ENCODE data around the gene ZNF394. TPM values are rescaled to one million over a fixed set of nuclear protein-coding genes. Genes with fewer than 3 reads are reported as not detected.

ZNF394 gene
- total RNA-seq, 1 donor from 2014 or later = 39.8 TPM

- no peak for DNase-seq (ENCODE audit: low spot score)
These were observed 6.3 kb downstream of the ZNF394 start for GRCh38 chr7:99493823-99494222.

- DNase-seq (ENCODE audit: low spot score) = no peak
These were observed 9.2 kb downstream of the ZNF394 start for GRCh38 chr7:99490878-99491277.

- no peak for DNase-seq (ENCODE audit: low spot score)
These were observed 10.8 kb downstream of the ZNF394 start for GRCh38 chr7:99489235-99489634.

- DNase-seq (ENCODE audit: low spot score) = no peak
These were observed 15.0 kb downstream of the ZNF394 start for GRCh38 chr7:99485094-99485493.

GRCh38 chr7:99478464-99479440 lies 21.3 kb downstream of the ZNF394 start:
- no peak for DNase-seq (ENCODE audit: low spot score)

- DNase-seq (ENCODE audit: low spot score) = no peak
These were observed 24.0 kb downstream of the ZNF394 start for GRCh38 chr7:99476107-99476506.

GRCh38 chr7:99473315-99473596 lies 26.8 kb downstream of the ZNF394 start:
- DNase-seq (ENCODE audit: low spot score) = no peak

GRCh38 chr7:99472561-99473314 lies 27.3 kb downstream of the ZNF394 start, which contains the start of gene ZNF789:
ZNF789 (plus strand) TSS chr7:99472890; CDS start chr7:99476457, 3,567 bp downstream.
- DNase-seq (ENCODE audit: low spot score) = peak; percentile 98

GRCh38 chr7:99469381-99470065 lies 30.6 kb downstream of the ZNF394 start:
- DNase-seq (ENCODE audit: low spot score) = no peak

- DNase-seq (ENCODE audit: low spot score) = no peak
These were observed 31.7 kb downstream of the ZNF394 start for GRCh38 chr7:99468336-99468918.

- DNase-seq (ENCODE audit: low spot score) = no peak
These were observed 34.7 kb downstream of the ZNF394 start for GRCh38 chr7:99465421-99465768.

GRCh38 chr7:99461221-99461620 lies 38.9 kb downstream of the ZNF394 start:
- no peak for DNase-seq (ENCODE audit: low spot score)

- no peak for DNase-seq (ENCODE audit: low spot score)
These were observed 39.4 kb downstream of the ZNF394 start for GRCh38 chr7:99460651-99461050.

GRCh38 chr7:99459087-99459486 lies 41.0 kb downstream of the ZNF394 start:
- DNase-seq (ENCODE audit: low spot score) = no peak

GRCh38 chr7:99457650-99458493 lies 42.2 kb downstream of the ZNF394 start:
- no peak for DNase-seq (ENCODE audit: low spot score)

- no peak for DNase-seq (ENCODE audit: low spot score)
These were observed 42.9 kb downstream of the ZNF394 start for GRCh38 chr7:99457050-99457649.

GRCh38 chr7:99456288-99456687 lies 43.8 kb downstream of the ZNF394 start:
- DNase-seq (ENCODE audit: low spot score) = no peak

- DNase-seq (ENCODE audit: low spot score) = no peak
These were observed 44.2 kb downstream of the ZNF394 start for GRCh38 chr7:99455874-99456273.

GRCh38 chr7:99453105-99453504 lies 47.0 kb downstream of the ZNF394 start:
- no peak for DNase-seq (ENCODE audit: low spot score)

GRCh38 chr7:99452541-99452940 lies 47.5 kb downstream of the ZNF394 start:
- no peak for DNase-seq (ENCODE audit: low spot score)

GRCh38 chr7:99451936-99452335 lies 48.1 kb downstream of the ZNF394 start:
- DNase-seq (ENCODE audit: low spot score) = no peak
